Measurements from ENCODE around the gene PILRB.
"Not testable (repeated sequence)": the region's sequence is repeated elsewhere in the genome, so short reads cannot be mapped to it uniquely, and the experiment has no call there.

PILRB gene

DNA sequence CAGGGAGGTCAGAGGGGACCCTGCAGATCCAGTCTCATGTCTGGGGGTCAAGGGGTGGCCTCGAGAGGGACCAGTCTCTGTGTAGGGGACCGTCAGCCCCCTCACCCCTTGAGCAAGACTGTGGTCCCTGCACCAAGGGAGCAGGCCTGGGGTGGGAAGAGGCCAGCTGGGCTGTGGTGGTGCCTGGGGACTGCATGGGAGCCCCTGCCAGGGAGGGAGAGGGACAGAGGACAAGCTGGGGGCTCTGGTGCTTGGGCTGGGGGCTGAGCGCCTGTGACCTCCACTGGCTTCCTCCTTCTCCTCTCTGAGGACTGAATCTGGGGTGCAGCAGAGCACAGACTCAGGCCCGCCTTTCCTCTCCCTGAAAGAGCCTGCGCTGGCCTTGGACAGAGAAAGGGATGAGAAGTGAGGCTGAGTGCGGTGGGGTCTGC is 771 bp upstream of the PILRB start:
- no peak for DNase-seq

DNA sequence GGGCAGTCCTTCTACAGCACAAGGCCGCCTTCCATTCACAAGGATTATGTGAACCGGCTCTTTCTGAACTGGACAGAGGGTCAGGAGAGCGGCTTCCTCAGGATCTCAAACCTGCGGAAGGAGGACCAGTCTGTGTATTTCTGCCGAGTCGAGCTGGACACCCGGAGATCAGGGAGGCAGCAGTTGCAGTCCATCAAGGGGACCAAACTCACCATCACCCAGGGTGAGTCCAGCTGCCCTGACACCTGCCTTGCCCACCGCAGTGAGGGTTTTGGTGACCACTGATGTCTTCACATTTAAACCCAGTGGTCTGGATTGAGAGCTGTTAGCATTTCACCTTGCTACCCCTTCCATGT is 918 bp downstream of the PILRB start:
- DNase-seq = no peak

DNA sequence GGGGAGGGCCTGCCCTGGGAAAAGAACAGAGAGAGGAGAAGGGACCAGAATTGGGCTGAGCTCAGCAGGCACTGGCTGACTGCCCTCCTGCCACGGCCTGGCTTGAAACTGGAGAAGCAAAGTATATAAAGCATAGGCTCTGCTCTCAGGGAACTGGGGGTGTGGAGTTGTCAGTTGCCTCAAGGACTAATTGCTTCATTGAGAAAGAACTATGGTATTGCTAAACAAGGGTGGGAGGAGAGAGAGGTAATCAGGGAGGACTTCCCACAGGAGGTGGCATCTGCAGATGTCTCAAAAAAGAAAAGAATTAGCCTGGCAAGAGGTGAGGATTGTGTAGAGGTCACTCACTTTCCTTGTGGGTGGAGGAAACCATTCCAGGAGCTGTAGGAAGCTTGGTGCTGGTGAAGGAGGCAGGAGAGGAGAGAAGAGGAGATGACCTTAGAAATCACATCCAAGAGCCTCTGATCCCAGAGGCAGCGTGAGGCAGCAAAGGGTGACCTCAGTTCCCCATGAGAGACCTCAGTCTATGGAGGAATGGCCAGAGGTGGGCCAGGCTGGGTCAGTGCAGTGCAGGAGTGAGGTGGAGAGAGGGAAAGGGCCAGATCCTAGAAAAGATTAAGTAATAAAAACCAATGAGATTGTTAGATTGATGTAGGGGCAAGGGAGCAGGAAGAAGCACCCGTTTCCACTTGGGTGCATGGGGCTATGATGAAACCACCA is 2.4 kb downstream of the PILRB start:
- no peak for DNase-seq

DNA sequence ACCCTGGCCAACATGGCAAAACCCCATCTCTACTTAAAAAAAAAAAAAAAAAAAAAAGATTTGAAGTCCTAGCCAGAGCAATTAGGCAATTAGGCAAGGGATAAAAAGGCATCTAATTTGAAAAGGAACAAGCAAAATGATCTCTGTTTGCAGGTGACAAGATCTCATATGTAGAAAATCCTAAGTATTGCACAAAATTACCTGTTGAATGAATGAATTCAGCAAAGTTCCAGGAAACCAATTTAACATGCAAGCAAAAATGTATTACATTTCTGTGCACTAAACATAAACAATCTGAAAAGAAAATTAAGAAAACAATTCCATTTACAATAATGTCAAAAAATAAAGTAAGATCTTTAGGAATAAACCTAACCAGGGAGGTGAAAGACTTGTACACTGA is 5.2 kb downstream of the PILRB start:
- DNase-seq = no peak

DNA sequence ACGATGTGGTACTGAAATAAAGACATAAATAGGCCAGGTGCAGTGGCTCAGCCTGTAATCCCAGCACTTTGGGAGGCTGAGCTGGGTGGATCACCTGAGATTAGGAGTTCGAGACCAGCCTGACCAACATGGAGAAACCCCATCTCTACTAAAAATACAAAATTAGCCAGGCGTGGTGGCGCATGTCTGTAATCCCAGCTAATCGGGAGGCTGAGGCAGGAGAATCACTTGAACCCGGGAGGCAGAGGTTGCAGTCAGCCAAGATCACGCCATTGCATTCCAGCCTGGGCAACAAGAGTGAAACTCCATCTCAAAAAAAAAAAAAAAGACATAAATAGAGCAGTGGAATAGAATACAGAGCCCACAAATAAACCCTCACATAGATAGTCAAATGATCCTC is 5.9 kb downstream of the PILRB start:
- DNase-seq = not testable (repeated sequence)

DNA sequence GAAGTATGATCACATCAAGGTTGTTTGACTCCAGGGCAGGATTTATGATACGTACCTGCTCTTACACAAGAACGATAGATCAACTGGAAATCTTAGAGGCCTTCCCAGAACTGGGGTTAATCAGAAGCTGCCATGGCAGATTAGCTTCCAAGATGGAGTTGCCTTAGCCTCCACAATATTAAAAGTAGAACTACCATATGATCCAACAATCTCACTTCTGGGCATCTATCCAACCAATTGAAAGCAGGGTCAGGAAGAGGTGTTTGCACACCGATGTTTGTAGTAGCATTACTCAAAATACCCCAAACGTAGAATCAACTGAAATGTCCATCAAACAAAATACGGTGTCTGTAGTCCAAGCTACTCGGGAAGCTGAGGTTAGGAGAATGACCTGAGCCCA is 6.6 kb downstream of the PILRB start:
- DNase-seq = no peak

DNA sequence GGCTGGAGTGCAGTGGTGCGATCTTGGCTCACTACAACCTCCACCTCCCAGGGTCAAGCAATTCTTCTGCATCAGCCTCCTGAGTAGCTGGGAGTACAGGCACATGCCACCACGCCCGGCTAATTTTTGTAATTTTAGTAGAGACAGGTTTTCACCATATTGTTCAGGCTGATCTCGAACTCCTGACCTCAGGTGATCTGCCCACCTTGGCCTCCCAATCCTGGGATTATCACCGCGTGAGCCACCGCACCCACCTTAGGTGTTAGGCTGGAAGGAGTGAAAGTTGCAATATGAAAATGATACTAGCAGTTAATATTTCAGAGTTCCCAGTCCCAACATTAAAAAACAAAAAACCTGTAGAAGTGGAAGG is 8.1 kb downstream of the PILRB start:
- not testable (repeated sequence) for DNase-seq

DNA sequence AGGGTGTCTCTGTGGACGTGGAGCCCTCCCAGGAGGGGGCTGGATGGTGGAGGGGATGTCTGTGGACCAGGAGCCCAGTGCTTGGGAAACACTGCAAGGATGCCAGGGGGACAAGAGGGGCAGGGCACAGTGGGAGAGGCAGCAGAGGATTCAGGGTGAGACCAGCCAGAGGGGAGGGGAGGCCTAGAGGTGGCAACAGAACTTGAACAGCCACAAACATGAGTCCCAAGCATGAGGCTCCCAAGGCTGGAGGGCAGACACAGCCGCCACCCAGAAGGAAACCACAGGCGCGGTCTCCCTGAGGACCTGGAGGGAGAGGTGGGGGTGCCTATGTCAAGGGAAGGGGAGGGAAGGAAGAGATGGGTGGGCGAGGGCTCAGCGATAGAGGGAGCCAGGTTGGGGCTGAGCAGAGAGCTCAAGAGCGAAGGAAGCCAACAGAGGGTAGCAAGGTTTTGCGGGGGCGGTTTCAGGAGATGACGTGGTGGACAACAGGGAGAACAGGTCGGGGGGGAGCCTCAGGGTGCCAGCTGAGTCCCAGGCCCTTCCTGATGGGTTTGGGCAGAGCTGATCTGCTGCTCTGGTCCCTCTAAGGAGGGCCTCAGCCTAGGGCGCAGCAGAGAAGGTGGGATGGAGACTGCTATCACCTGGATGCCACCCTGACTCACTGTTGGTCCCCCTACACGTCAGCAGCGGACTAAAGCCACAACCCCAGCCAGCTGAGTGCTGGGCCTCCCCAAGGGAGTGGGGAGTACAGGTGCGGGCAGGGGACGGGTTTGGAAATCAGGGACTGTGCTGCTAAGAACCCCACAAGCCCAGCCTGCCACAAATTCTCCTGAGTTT is 8.7 kb downstream of the PILRB start:
- DNase-seq = no peak

DNA sequence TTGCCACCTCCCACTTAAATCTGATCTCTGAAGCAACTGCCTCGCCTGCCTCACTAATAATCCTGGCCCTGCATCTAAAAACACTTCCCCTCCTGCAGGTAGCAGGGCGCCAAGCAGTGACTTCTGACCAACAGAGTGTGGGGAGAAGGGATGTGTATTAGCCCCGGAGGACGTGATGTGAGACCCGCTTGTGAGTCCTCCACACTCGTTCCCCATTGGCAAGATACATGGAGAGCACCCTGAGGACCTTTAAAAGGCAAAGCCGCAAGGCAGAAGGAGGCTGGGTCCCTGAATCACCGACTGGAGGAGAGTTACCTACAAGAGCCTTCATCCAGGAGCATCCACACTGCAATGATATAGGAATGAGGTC is 9.3 kb downstream of the PILRB start:
- no peak for DNase-seq

DNA sequence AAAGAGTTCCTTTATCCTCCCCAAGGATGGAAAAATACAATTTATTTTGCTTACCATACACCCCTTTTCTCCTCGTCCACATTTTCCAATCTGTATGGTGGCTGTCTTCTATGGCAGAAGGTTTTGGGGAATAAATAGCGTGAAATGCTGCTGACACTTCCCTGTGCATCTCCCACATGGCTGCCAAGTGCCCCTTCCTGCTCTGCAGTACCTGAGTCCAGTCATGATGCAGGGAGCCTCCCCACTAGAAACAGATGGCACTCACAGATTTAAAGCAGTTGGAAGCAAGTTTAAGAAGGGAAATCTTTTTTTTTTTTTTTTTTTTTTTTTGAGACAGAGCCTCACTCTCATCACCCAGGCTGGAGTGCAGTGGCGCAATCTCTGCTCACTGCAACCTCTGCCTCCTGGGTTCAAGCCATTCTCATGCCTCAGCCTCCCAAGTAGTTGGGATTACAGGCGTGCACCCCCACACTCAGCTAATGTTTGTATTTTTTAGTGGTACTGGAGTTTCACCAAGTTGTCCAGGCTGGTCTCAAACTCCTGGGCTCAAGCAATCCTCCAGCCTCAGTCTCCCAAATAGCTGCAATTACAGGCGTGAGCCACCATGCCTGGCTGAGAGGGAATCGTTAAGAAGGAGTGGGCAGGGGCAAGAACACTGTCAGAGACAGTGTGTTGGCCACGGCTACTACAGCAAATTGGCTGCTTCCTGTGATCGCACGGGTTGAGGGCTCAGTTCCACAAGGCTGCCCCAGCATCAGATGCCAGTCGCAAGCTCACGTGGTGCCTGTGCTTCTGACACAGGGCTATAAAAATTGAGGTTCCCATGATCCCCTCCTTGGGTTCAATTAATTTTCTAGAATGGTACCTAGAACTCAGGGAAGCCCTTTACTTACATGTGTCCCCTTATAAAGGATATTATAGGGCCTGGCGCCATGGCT is 10.0 kb downstream of the PILRB start:
- DNase-seq = no peak

DNA sequence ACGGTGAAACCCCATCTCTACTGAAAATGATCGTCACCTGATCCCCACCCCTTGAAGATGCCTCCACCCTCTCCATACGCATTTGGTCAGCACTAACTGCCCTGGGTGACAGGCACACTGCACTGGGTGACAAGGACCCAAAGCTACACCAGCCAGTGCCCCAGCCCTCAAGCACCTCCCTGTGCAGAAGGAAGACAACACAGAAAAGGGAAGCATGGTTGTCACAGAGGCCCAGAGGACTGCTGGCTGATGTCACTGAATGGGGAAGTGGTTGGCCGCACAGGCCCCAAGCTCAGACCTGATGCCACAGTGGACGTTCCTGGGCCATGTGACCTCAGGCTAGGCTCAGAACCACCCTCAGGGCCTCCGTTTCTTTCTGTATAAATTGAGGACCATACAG is 11.2 kb downstream of the PILRB start:
- DNase-seq = no peak

DNA sequence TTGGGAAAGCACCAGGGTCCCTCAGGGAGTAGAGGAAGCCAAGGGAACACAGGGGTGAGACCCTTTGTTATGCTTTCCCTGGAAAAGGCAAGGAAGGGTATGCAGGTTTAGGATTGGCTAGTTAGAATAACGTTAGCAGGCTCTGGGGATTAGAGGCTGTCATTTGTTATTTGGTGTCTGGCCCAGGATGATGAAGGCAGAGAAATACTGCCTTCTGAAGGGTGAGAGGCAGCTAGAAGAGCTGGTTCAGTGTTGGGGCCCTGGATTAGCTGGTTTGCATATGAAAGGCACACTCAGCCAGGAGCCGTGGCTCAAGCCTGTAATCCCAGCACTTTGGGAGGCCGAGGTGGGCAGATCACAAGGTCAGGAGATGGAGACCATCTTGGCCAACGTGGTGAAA is 12.4 kb downstream of the PILRB start:
- DNase-seq = no peak

DNA sequence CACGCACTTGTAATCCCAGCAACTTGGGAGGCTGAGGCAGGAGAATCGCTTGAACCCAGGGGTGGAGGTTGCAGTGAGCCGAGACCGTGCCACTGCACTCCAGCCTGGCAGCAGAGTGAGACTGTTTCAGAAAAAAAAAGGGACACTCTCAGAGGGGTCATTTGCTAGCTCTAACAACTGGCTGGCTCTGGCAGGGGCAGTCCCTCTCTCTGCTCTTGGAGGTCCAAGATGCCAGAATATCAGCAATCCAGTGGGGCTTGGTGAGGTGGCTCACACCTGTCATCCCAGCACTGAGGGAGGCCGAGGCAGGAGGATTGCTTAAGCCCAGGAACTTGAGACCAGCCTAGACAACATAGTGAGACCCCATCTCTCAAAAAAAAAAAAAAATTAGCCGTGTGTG is 12.8 kb downstream of the PILRB start:
- DNase-seq = no peak

DNA sequence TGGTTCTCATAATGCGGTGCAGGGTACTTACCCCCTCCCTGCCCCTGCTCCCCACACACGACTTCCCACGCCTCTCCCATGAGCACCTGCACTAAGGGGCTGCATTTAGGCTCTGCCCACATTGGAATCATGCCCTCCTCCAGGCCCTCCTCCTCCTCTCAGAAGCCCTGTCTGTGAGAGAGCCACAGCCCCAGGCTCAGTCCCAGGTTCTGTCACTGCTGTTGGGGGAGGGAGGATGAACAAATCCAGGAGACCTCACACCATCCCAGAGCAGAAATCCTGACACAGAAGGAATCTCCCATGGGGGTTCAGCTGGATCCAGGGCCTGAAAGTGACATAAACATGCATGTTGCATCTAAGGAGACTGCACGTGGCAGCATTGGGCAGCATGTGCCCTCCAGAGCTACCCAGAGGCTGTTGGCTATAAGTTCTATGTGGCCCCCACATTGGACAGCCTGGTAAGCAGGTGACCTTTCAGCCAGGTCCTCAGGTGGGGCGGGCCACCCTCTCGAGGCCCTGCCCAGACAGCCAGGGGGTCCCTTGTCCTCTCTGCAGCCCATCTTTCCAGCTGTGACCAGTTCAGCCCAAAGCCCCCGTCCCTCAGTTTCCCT is 13.7 kb downstream of the PILRB start:
- no peak for DNase-seq

DNA sequence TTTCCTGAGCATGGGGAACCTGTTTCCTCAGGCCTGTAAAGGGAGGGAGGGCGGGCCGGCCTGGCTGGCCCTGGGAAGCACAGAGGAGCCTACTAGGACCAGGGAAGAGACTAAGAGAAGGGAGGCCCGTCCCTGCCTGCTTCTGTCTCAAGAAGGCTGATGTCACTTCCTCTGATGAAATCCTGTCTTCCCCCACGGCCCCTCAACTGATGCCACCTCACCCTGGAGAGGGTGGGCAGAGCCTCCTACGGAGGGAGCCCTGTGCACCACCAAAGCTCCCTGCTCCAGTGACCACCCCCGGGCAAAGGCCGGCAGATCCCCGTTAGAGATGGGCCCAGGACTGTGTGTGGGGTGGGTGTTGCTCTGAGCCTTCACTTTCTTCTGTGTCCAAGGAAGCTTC is 14.3 kb downstream of the PILRB start:
- no peak for DNase-seq

DNA sequence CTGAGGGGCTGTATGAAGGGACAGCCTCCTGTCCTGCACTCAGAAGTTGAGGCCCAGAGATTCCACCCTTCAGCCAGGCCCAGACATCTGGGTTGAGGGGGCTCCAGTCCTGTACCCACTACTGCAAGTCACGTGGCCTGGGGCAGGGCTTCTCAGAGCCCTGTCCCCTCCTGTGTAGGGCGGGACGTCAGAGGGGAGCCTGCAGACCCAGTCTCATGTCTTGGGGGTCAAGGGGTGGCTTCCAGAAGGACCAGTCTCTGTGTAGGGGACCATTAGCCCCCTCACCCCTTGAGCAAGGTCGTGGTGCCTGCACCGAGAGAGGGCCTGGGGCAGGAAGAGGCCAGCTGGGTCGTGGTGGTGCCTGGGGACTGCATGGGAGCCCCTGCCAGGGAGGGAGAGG is 14.8 kb downstream of the PILRB start:
- DNase-seq = no peak

DNA sequence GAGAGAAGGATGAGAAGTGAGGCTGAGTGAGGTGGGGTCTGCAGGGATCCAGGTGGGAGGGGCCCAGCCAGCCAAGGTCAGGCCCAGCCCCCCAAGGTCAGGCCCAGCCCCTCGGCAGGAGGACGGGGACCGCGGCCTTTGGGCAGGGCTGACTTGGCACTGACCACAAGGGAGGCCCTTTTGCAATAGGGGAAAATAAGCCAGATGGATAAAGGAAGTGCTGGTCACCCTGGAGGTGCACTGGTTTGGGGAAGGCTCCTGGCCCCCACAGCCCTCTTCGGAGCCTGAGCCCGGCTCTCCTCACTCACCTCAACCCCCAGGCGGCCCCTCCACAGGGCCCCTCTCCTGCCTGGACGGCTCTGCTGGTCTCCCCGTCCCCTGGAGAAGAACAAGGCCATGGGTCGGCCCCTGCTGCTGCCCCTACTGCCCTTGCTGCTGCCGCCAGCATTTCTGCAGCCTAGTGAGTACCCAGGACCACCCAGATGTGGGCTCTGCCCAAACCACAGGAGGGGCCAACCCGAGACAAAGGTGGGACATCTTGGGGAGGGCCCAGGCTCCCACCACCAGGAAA is 15.4 kb downstream of the PILRB start, which contains the start of gene PILRA:
Gene PILRA, plus strand, starts transcription at position 227 of the 571 bp plus-strand sequence. Its CDS starts 170 bp downstream, at position 397.
- DNase-seq = no peak

DNA sequence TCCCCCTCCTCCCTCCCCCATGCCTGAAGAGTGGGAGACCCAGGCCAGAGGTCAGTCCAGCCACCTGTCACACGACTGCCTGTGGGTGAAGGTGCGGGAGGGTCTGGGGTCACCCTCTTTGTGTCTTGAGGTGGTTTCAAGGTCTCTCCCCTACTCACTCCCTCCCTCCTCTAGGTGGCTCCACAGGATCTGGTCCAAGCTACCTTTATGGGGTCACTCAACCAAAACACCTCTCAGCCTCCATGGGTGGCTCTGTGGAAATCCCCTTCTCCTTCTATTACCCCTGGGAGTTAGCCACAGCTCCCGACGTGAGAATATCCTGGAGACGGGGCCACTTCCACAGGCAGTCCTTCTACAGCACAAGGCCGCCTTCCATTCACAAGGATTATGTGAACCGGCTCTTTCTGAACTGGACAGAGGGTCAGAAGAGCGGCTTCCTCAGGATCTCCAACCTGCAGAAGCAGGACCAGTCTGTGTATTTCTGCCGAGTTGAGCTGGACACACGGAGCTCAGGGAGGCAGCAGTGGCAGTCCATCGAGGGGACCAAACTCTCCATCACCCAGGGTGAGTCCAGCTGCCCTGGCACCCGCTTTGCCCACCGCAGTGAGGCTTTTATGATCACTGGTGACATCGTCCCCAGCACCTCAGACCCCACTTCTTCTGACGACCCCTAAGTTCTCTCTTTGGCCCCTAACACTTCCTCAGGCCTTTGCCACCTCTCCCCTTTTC is 16.1 kb downstream of the PILRB start:
- not testable (repeated sequence) for DNase-seq

DNA sequence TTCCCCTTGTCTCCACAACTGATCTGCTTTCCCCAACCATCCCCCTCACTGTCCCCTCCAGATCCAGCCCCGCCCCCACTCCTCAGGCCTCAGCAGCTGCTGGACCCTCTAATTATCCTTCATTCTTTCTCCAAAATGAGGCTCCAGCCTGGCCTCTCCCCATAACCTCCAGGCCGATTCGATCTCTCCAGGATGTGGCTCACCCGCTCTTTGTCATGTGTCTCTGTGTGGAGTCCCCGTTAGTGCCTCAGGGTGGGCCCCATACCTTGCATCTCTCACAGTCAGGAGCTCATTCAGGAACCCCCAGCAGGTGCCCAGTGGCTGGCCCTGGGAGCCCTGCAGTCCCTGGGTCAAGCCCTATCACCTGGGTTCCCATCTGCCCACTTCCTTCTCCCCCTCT is 16.7 kb downstream of the PILRB start:
- DNase-seq = no peak

DNA sequence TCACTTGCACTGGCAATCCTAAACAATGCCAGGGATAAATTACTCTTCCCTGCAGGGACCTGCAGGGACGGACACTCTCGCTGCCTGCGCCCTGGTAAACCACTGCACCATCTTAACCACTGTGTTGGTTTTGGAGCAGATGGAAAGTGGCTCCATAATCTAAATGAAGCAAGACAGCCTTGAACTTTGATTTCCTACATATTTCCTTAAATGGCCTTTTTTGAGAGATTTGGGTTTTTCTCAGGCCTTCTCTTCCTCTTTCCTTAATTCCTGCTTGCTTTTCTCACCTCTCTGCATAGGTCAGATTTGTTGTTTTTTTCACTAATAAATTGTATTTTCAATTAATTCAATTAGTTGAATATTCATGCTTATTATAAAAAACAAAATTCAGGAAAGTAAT is 18.1 kb downstream of the PILRB start:
- no peak for DNase-seq

DNA sequence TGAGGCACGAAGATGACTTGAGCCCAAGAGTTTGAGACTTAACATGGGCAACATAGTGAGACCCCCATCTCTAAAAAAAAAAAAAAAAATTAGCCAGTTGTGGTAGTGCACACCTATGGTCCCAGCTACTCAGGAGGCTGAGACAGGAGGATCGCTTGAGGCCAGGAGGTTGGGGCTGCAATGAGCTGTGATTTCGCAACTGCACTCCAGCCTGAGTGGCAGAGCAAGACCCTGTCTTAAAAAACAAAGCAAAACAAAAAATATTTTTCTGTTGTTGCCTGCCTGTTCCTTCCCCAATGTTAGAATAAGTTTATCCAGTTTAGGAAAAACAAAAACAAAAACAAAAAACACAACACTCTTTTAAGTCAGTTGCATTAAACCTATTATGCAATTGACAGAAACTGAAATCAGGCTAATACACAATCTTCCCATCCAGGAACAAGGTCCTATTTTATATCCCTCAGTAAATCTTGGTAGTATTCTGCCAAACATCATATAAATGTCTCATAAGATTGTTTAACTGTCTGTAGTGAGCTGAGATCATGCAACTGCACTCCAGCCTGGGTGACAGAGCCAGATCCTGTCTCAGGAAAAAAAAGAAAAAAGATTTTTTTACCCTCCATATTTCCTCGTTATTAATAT is 20.3 kb downstream of the PILRB start:
- no peak for DNase-seq

Measured in activated CD4-positive, alpha-beta T cell treated with anti-CD3 and anti-CD28 coated beads, Interleukin-2, amount 50 U/mL, for 1 hour (primary cell).